ENCODE measurements around the gene MEIS2.

- TF ChIP-seq, protein P1, sequence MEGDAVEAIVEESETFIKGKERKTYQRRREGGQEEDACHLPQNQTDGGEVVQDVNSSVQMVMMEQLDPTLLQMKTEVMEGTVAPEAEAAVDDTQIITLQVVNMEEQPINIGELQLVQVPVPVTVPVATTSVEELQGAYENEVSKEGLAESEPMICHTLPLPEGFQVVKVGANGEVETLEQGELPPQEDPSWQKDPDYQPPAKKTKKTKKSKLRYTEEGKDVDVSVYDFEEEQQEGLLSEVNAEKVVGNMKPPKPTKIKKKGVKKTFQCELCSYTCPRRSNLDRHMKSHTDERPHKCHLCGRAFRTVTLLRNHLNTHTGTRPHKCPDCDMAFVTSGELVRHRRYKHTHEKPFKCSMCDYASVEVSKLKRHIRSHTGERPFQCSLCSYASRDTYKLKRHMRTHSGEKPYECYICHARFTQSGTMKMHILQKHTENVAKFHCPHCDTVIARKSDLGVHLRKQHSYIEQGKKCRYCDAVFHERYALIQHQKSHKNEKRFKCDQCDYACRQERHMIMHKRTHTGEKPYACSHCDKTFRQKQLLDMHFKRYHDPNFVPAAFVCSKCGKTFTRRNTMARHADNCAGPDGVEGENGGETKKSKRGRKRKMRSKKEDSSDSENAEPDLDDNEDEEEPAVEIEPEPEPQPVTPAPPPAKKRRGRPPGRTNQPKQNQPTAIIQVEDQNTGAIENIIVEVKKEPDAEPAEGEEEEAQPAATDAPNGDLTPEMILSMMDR (IDR thresholded peaks at IDR 0.05): no peak
- no peak for TF ChIP-seq POLR2A (IDR thresholded peaks at IDR 0.05)
Measured at GRCh38 chr15:36860792-36861191, 239.6 kb downstream of the MEIS2 start.

Data from suprapubic skin (tissue), 3 donors.